SIG-M5 treated with dmso at 0.1 percent for 504 hours (cell line): ENCODE data around the gene ZMYM2.

Experiments used
- DNase-seq: peaks from one replicate; lab custom pipeline; 2025; ENCODE audit not compliant: unreplicated experiment; lab: John Stamatoyannopoulos, UW

ZMYM2 gene

DNA sequence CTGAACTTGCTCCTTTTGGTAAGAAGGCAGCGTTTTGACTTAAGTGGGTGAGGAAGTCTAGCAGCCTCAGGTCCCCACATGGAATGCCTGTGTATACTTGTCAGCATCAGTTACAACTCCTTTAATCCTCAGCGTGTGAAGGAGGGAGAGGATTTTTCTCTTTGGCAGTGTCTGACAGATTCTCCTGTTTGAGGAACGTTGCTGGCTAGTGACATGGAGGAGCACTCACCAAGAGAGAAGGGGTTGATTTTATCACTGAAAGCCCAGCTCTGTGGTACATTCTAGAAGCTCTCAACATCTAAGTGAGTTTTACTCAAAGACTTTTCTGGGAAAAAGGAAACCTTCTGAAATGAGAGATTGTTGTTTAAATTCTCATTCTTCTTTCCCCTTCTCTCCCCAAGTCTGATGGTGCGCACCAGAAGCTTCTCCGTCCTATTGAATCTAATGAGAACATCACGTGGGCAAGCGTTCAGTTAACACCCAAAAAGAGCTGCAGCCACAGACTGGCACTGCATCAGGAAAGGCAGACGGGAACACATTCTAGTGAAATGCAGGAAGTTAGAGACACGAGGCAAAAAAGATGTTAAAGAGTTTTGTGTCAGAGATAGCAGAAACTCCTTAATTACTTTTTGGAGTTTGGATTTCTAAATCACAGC, 144.1 kb downstream of the ZMYM2 start:
- no peak for DNase-seq

DNA sequence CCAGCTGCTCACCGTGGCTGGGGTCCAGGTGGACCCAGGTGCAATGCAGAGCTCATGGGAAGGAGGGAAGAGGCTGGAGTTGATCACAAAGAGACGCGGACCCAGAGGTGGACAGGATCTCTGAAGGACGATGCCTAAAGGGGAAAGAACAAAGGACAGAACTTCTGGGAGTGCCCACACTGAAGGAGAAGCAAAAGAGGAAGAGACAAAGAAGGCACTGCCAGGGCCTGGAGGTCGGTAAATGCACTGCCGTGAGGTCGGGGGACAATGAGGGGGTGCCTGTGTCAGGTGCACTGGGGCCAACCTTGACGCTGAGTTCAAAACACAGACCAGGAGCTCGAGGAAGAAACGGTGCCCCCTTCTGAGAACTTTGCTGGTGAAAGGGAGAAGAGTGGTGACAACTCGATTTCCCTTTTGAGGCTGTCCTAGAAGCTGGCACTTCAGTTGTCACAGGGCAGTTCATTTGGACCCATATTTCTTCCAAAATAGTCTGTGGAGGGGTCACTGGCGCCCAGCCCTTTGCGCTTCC, 146.7 kb downstream of the ZMYM2 start:
- peak; percentile 11 for DNase-seq

DNA sequence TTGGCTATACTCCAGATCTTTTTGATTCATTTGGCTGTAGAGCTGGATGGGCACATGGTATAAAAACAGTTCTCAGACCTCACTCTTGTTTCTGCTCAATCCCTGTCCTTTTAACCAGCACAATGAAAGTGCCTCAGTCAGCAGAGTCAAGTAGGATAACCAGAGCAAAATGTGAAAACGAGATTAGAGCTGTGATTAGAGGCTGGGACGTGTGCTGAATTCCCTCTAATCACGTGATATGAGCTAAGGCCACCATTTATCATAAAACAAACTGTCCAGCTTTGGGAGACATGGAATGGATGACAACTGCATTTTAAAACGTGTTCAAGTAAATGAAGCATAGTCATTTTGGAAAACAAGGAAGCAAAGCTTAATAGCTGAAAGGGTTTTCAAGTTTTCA, 148.2 kb downstream of the ZMYM2 start:
- DNase-seq, result no peak

DNA sequence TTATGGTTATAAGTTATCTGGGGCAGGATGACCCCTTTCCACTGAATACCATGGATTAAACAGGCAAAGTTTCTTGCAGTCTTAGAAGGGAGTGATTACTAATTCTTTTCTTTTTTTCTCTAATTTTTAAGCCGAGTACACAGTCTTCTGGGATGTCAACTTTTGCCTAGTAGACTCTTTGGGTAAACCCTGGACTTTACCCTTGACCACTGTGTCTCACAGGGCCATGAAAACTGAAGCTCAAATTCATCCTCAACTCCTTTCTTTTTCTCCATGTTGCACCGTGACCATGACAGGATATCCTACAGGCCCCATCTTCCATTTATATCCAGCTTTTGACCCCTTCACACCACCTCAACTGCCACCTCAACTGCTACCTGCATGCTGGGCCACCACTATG, 150.5 kb downstream of the ZMYM2 start:
- DNase-seq, result no peak

DNA sequence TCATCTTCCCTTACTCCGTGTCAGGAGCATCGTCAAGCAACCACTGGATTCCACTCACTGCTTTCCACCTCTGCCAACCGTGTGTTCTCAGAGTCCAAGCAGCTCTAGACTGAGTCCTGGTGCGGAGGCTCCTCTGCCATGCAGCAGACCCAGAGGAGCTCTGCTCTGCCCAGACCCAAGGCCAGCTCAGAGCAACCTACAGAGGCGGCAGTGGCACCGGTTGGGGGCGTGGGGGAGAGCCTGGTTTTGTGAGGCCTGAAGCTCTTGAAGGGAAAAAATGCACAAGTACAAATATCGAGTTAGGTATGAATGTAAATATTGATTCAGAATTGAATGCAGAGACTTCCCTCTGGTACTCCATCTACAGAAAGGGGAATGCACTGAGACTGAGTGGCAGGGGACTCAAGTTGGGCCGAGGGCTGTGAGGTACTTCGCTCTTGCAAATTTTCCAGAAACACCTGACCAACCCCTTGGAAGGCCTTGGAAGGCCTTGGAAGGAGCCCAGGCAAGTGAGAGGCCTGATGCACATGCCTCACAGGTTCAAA, 155.6 kb downstream of the ZMYM2 start:
- DNase-seq, result no peak

DNA sequence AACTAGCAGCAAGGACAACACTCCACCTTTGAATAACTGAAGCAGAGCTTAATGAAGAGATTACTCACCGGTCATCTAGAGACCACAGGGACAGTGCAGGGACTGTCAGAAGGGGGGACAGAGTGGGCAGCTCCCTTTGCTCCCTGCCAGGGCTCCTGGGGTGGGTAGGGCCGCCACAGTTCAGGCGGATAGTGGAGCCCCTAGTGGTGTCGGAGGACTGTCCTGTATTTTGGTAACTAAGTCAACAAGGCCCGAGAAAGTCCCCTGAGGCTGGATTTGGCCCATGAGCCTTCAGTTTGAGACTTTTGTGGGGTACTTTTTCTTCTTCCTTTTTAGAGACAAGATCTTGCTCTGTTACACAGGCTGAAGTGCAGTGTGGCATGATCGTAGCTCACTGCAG, 157.7 kb downstream of the ZMYM2 start:
- no peak for DNase-seq

DNA sequence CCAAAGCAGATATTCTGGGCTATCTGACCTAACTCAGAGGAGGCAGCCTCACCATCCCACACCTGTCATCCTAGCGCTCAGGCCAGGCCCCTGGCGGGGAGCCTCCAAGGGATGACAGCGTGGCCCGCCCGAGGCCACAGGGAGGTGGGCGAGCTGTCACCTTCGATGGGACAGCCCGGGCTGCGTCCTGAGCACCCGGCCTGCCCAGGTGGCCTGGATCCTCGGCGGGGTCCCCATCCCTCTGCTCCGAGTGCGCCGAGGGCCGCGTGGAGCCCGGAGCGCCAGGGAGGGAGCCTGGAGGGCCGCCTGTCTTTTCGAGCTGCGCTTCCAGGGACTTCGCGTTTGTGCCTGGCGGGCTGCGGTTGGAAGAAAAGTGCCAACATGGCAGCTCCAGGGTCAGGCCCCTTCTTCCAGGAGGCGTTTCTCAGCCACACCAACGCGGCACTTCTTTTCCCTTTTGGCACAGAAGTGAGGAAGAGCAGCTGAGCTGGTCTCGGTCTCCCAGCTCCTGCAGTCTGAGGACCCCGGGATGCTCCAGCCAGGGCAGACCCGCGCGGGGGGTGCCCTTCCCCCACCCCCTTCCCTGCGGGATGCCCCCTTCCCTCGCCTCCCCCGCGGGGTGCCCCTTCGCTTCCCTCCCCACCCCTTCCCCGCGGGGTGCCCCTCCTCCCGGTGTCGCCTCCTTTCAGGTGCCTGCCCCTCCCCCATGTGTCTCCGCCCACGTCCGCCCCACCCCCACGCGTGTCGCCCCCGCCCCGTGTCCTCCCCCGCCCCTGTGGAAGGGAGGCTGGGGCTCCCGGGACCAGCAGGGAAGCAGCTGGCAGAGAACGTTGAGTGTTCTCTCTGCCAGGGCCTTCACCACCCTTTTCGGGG, 160.0 kb downstream of the ZMYM2 start:
- peak; percentile 68 for DNase-seq

DNA sequence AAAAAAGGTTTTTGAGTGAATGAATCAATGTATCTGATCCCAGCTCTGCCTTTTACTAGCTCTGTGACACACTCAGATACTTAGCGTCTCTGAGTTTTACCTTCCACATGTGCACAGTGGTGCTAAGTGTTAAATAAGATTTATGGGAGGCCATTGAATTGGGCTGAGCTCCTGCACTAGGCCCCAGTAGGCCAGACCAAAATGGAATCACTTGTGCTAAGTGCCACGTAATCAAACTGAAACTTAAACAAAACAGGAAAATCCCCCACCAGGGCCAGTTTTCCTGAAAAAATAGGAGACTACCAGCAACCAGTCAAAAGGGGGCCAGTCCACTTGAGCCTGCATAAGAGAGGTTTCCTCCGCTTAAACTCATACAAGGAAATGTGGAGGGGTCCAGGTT, 161.4 kb downstream of the ZMYM2 start:
- DNase-seq, result no peak

DNA sequence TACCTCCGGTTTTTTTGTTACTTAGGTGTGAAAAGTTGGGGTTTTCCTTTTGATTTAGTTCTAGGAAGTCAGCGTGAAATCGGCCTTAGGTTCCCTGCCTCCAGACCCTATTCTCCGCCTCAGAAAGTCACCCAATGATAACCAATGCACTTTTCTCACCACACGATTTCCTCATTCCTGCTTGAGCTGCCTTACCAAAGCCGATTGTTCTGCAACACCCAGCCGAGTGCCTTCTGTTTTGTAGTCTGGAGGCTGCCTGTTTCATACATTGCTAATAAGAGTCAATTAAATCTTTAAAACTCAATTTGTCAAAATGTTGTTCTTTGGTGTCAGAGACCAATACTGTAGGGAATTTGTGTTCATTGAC, 162.6 kb downstream of the ZMYM2 start:
- DNase-seq, result peak; percentile 92

DNA sequence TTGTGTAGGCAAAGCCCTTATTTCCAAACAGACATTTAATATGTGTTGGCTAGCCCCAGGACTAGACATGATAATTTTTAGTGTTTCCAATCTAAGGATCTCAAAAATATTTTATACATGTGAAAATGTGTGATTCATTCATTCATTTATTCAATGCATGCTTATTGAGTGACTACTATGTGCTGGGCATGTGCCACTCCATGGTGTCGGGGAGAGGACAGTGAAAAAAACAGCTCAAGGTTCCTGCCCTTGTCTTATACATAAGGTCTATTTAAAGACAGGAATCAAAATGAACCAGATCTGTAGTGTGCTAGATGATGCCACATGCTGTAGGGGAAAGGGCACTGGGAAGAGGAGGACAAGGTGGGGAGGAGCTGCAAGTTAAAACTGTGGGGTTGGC, 165.8 kb downstream of the ZMYM2 start:
- DNase-seq, result no peak

DNA sequence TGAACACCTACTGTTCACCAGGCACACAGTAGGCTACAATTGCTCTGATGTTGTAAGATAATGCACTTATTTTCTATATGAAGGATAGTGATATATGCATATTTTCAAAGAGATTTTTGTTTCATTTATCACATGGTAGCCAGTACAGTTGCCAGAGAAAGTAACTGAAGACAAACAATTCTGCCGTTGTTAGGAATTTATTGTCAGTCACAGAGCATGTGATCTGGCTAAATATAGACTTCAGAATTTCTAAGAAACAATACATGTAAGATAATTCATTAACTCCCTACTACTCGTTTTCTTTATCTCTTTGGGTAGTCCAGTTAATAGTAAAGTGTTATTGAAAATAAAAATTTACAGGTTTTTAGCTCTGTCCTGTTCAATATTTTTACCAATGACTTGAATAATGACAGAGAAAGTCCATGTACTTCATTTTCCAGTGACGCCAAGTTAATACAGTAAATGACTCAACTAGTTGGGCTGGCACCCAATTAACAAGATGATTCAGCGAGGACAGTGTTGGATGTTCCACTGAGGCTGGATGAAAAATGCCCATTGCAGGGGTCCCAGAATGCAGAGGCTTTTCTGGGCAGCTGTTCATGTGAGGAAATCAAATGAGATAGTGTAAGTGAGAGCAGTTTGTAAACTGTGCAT, 166.7 kb downstream of the ZMYM2 start:
- DNase-seq, result no peak

DNA sequence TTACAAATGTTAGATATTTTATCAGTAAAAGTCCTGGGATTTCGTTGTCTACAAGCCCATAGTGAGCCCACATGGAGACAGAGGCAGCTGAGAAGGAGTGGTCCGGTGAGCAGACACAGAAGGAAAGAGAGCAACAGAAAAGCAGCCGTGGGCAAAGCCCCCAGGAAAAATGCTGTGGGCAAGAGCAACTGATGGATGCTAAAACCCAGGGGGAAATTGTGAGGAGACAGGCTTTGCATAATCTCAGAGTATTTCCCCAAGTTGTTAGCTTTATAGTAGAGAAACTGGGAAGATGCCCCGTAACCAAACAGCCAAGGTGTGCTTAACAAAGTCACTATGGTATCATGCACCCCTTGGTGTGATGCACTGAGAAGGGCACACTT, 167.2 kb downstream of the ZMYM2 start:
- no peak for DNase-seq

DNA sequence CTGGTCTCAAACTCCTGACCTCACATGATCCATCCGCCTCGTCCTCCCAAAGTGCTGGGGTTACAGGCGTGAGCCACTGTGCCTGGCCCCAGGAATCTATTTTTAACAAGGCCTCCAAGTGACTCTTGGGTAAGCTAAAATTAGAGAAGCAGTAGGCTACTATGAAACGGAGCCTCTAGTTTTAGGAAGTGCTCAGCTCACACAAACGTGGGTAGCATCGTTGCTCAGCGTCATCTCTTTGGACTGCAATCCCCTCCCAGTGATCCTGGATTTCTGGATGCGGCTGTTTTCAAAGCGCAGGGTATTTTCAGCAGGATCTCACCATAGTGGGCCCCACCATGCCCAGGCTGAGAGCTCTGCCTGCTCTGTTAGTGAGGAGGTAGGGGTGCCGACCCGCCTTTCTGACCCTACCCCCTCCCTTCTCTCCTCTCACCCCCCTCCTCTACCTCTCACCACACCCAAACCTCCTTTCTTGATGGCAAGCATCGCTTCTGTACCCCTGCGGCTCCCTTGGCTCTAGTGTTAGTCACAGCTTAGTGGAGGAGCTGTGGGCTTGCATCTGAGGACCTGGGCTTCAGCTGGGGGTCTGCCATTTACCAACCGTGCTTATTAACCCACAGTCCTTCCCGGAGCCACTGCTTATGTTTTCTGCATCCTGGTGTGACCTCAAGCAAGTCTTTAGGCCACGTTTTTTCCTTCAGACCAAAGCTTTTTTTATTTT, 168.2 kb downstream of the ZMYM2 start:
- peak; percentile 94 for DNase-seq

DNA sequence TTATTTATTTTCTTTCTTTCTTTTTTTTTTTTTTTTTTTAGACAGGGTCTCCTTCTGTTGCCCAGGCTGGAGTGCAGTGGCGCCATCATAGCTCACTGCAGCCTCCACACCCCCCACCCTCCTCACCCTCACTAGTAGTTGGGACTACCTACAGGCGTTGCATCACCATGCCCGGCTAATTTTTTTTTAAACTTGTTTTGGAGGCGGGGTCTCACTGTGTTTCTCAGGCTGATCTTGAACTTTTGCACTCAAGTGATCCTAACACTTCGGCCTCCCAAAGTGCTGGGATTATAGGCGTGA, 168.7 kb downstream of the ZMYM2 start:
- peak; percentile 73 for DNase-seq

DNA sequence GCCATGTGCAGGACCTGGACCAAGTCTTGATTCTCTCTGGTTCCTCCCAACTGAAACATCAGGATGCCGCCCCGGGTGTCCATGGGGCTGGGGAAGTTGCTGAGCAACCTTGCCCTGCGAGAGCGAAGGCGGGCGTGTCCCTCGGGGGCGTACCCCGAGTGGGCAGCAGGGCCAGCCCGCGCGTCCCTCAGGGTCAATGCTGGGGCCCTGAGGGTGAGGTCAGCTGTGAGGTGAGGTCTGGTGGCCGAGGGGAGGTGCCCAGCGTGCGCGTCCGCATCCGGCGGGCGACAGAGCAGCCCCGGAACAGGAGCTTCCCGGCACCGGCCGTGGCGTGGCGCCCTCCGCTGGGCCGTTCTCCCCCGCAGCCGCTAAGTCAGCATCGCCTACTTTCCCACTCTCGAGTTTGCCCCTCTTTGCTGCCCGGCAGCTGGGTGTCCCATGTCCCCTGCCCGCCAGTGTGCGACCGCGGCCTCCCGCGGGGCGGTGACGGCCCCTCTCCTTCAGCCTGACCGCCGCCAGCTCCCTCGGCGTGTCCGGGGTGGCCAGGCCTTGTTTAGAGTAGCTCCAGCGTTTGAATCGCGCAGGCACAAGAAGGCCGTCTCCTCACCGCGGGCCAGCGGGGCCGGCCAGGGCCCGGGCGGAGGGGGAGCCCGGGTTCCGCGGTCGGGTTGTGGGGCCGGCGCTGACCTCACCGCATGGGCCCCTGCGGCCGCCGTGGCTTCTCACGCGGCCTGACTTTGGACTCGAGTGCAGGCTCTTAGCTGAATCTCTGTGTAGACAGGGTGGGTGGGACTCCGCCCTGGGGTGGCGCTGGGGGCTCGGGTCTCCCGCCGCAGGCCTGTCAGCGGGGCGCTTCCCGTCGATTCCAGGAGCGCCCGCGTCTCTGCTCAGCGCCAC, 169.3 kb downstream of the ZMYM2 start:
- peak; percentile 73 for DNase-seq

DNA sequence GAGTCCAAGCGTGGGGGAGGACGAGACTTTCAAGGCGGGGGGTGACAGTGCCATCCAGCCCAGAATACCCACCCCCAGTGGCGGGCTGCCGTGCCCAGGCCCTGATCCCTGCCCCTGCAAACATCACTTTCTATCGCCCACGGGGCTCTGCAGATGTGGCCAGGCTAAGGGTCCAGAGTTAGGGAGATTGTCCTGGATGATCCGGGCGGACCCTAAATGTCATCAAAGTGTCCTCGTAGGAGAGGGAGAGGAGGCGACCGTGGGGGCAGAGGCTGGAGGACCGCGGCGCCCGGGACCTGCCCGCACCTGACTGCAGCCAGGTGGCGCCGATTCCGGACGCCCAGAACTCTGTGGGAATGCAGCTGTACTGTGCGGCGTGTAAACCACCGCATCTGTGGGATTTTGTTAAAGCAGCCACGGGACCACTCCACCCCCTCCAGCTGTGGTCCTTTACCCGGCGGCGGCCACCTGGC, 170.0 kb downstream of the ZMYM2 start:
- no peak for DNase-seq

DNA sequence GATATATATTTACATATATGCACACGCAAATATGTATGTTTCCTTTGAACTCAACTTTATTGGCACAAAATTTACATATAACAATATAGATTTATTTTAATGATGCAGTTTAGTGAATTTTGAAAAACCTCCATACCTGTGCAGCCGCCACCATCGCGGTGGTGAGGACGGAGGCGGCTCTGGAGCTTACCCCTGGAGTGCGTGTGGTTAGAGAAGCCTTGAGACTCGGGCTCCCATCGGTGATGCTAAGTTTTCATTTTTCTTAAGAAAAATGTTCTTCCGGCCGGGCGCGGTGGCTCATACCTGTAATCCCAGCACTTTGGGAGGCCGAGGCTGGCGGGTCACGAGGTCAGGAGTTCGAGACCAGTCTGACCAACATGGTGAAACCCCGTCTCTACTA, 170.5 kb downstream of the ZMYM2 start:
- no peak for DNase-seq

DNA sequence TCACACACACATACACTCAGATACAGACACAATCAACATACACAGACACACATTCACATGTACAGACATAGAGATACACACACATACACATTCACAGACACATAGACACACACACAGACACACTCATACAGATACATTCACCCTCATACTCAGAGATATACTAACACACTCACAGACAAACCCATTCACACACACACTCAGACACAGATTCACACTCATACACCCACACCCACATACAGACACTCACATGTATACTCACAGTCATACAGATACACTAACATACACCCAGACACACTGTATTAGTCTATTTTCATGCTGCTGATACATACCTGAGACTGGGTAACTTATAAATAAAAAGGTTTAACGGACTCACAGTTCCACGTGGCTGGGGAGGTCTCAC, 171.5 kb downstream of the ZMYM2 start:
- DNase-seq, result no peak

DNA sequence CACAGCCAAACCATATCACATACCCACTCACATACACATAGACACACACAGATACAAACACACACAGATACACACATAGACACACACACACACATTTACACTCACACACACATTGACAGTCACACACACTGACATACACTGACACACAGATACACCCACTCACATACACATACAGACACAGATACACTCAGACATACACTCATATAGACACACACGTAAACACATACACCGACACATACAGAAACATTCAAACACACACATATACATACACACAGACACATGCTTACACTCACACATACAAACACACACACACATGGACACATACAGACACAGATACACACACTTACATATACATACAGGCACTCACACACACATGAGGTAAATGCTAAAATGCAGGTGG, 172.1 kb downstream of the ZMYM2 start:
- DNase-seq, result no peak
